Kidney epithelial cell (primary cell): Measurements from ENCODE around the gene LGR6. TPM values are rescaled to one million over a fixed set of nuclear protein-coding genes. Genes with fewer than 3 reads are reported as not detected.

Experiments
- total RNA-seq: library from RNA; depleted of rRNA; stranded (reverse); fragments of >200 nt; gene quantifications from 2 replicates; pipeline ENCODE4 v1.2.3, GENCODE V29; 2015

Gene LGR6
- total RNA-seq, 1 donor from 2014 or later = 0.08 TPM

Other genes with a start within 250 kb of the LGR6 start
- gene LMOD1, start 247.3 kb upstream of the LGR6 start, total RNA-seq = under 0.01 and 0.07 TPM in 2 replicates
- gene TIMM17A, start 238.3 kb upstream of the LGR6 start, total RNA-seq = 41.2 and 47.2 TPM in 2 replicates
- 75.8 and 97.4 TPM in 2 replicates for gene RNPEP, start 211.2 kb upstream of the LGR6 start, total RNA-seq
- 128 and 153 TPM in 2 replicates for gene ELF3, start 183.2 kb upstream of the LGR6 start, total RNA-seq
- 0.04 and 0.07 TPM in 2 replicates for gene GPR37L1, start 70.9 kb upstream of the LGR6 start, total RNA-seq
- gene ARL8A, start 49.1 kb upstream of the LGR6 start, total RNA-seq = 57.8 and 59.7 TPM in 2 replicates
- 2.3 and 2.6 TPM in 2 replicates for gene PTPN7, start 33.2 kb upstream of the LGR6 start, total RNA-seq
- gene UBE2T, start 148.1 kb downstream of the LGR6 start, total RNA-seq = 11.7 and 19.5 TPM in 2 replicates
- gene PPP1R12B, start 154.9 kb downstream of the LGR6 start, total RNA-seq = 6.6 and 6.8 TPM in 2 replicates